Liver (tissue), 3 donors: ENCODE measurements around the gene MROH2B.

ENCODE experiments used
- CTCF ChIP-seq: fragments of 150-350 bp; IDR thresholded peaks from 2 replicates; pipeline ENCODE4 v1.5.1; 2017; ENCODE audit warnings: improper control_type of control experiment, low read depth, low read length; ENCODE audit not compliant: missing input control
- FOXA1 ChIP-seq: IDR thresholded peaks from 2 replicates; pipeline ENCODE4 v1.6.1; 2016; ENCODE audit warnings: antibody characterized with exemption
- GABPA ChIP-seq, 2 donors: IDR thresholded peaks in 1 of 2; conservative IDR thresholded peaks in 1 of 2; 2 replicates each; pipeline ENCODE4 v1.6.1; 2016; ENCODE audit warnings: antibody characterized with exemption in 2 of 2, mild to moderate bottlenecking in 1 of 2, moderate library complexity in 1 of 2
- HNF4G ChIP-seq: IDR thresholded peaks from 2 replicates; pipeline ENCODE4 v1.6.1; 2016; ENCODE audit warnings: antibody characterized with exemption
- JUND ChIP-seq, 2 donors: IDR thresholded peaks; 2 replicates each; pipeline ENCODE4 v1.6.1; 2016; ENCODE audit warnings: antibody characterized with exemption in 2 of 2
- MAX ChIP-seq: IDR thresholded peaks from 2 replicates; pipeline ENCODE4 v1.6.1; 2016; ENCODE audit warnings: antibody characterized with exemption
- RAD21 ChIP-seq, 2 donors: IDR thresholded peaks; 2 replicates each; pipeline ENCODE4 v1.6.1; 2016; ENCODE audit warnings: antibody characterized with exemption in 2 of 2, mild to moderate bottlenecking in 2 of 2
- TAF1 ChIP-seq: conservative IDR thresholded peaks from 2 replicates; pipeline ENCODE4 v1.6.1; 2016; ENCODE audit warnings: antibody characterized with exemption, mild to moderate bottlenecking
- TF ChIP-seq, protein P1 (sequence below): IDR thresholded peaks from 2 replicates; pipeline ENCODE4 v1.6.1; 2016; ENCODE audit warnings: antibody characterized with exemption, mild to moderate bottlenecking
- TF ChIP-seq, protein P2 (sequence below): IDR thresholded peaks from 2 replicates; pipeline ENCODE4 v1.6.1; 2016; ENCODE audit warnings: antibody characterized with exemption
- donor health status: healthy.
- donor health status: healthy.

DNA sequence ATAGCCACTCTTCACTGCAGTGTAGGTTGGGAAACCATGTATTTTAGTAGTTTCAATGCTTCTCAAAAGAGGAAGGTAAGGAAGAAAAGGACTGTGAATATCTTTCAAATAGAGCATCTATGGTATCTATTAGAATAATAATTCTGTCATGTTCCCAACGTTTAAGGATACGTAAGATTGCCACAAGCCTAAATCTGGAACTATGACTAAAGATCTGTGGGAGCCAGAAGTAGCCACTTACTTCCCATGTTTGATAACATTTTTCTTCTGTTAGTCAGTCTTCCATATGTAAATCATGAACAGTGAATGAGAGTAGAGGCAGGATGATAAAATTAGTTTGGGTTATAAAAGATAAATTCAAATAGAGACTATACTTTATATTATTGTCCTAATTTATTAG is 16.3 kb upstream of the MROH2B start:
- no peak for TF ChIP-seq JUND (IDR thresholded peaks at IDR 0.05)
- no peak for TF ChIP-seq MAX
- TF ChIP-seq CTCF = no peak
- no peak for TF ChIP-seq RAD21 (IDR thresholded peaks at IDR 0.05)
- TF ChIP-seq, protein P1, sequence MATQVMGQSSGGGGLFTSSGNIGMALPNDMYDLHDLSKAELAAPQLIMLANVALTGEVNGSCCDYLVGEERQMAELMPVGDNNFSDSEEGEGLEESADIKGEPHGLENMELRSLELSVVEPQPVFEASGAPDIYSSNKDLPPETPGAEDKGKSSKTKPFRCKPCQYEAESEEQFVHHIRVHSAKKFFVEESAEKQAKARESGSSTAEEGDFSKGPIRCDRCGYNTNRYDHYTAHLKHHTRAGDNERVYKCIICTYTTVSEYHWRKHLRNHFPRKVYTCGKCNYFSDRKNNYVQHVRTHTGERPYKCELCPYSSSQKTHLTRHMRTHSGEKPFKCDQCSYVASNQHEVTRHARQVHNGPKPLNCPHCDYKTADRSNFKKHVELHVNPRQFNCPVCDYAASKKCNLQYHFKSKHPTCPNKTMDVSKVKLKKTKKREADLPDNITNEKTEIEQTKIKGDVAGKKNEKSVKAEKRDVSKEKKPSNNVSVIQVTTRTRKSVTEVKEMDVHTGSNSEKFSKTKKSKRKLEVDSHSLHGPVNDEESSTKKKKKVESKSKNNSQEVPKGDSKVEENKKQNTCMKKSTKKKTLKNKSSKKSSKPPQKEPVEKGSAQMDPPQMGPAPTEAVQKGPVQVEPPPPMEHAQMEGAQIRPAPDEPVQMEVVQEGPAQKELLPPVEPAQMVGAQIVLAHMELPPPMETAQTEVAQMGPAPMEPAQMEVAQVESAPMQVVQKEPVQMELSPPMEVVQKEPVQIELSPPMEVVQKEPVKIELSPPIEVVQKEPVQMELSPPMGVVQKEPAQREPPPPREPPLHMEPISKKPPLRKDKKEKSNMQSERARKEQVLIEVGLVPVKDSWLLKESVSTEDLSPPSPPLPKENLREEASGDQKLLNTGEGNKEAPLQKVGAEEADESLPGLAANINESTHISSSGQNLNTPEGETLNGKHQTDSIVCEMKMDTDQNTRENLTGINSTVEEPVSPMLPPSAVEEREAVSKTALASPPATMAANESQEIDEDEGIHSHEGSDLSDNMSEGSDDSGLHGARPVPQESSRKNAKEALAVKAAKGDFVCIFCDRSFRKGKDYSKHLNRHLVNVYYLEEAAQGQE = no peak
- no peak for TF ChIP-seq TAF1
- TF ChIP-seq HNF4G = no peak
- no peak for TF ChIP-seq FOXA1
- TF ChIP-seq, protein P2, sequence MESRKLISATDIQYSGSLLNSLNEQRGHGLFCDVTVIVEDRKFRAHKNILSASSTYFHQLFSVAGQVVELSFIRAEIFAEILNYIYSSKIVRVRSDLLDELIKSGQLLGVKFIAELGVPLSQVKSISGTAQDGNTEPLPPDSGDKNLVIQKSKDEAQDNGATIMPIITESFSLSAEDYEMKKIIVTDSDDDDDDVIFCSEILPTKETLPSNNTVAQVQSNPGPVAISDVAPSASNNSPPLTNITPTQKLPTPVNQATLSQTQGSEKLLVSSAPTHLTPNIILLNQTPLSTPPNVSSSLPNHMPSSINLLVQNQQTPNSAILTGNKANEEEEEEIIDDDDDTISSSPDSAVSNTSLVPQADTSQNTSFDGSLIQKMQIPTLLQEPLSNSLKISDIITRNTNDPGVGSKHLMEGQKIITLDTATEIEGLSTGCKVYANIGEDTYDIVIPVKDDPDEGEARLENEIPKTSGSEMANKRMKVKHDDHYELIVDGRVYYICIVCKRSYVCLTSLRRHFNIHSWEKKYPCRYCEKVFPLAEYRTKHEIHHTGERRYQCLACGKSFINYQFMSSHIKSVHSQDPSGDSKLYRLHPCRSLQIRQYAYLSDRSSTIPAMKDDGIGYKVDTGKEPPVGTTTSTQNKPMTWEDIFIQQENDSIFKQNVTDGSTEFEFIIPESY = no peak
- no peak for TF ChIP-seq GABPA (IDR thresholded peaks at IDR 0.05 in 1 of 2, conservative IDR thresholded peaks at IDR 0.05 in 1 of 2)
